ENCODE data around the gene TAF11L14. TPM values are rescaled to one million over a fixed set of nuclear protein-coding genes. Genes with fewer than 3 reads are reported as not detected.
"Not testable (repeated sequence)": the region's sequence is repeated elsewhere in the genome, so short reads cannot be mapped to it uniquely, and the experiment has no call there.

Gene TAF11L14
- total and polyA plus RNA-seq, 7 experiments from 2014 or later = not detected

GRCh38 chr5:17607461-17607860, 26.8 kb upstream of the TAF11L14 start:
- H3K27ac Mint-ChIP-seq; intact Hi-C loops (cut with micrococcal nuclease); DNase-seq; H3K36me3 ChIP-seq (ENCODE audit: control insufficient read depth in 2 of 3, insufficient read depth in 3 of 3, low read length in 3 of 3); H3K4me3 Mint-ChIP-seq; CTCF ChIA-PET; ATAC-seq; H3K4me1 ChIP-seq (ENCODE audit: control insufficient read depth in 2 of 2, insufficient read depth in 2 of 2, low read length in 2 of 2); POLR2A ChIA-PET; H3K4me3 ChIP-seq (ENCODE audit: low read length); H3K36me3 Mint-ChIP-seq; H3K27me3 Mint-ChIP-seq; H3K9me3 ChIP-seq (ENCODE audit: control insufficient read depth in 2 of 3, low read length in 3 of 3); H3K27me3 ChIP-seq (ENCODE audit: control insufficient read depth in 2 of 2, insufficient read depth in 2 of 2, low read length in 2 of 2); H3K4me1 Mint-ChIP-seq; H3K27ac ChIP-seq (ENCODE audit: low read depth, low read length): not testable (repeated sequence)
- peaks cover 0 to 24% (median 9%) of the 10 kb centered on the region in 11 donors for H3K9me3 Mint-ChIP-seq

- H3K9me3 Mint-ChIP-seq = peaks cover 0 to 26% (median 9%) of the 10 kb centered on the region in 11 donors
- CTCF ChIA-PET, H3K27ac Mint-ChIP-seq: not testable (repeated sequence)
These were observed 24.2 kb upstream of the TAF11L14 start, which contains the start of gene TAF11L12 for GRCh38 chr5:17610092-17610491. Gene TAF11L12, plus strand, starts transcription at chr5:17610392.

GRCh38 chr5:17614872-17615605, 19.2 kb upstream of the TAF11L14 start:
- ChIA-PET POLR2A (no interaction called here), CTCF (no interaction called here)
- no peaks in the 10 kb centered on the region for H3K4me1 ChIP-seq (ENCODE audit: control insufficient read depth in 2 of 2, insufficient read depth in 2 of 2, low read length in 2 of 2)

More at GRCh38 chr5:17610092-17610491, 24.2 kb upstream of the TAF11L14 start, which contains the start of gene TAF11L12:
- H3K4me3 Mint-ChIP-seq; H3K27me3 ChIP-seq (ENCODE audit: control insufficient read depth in 2 of 2, insufficient read depth in 2 of 2, low read length in 2 of 2); H3K4me1 Mint-ChIP-seq; H3K4me3 ChIP-seq (ENCODE audit: low read length); POLR2A ChIA-PET; H3K36me3 ChIP-seq (ENCODE audit: control insufficient read depth in 2 of 3, insufficient read depth in 3 of 3, low read length in 3 of 3); intact Hi-C loops (cut with micrococcal nuclease); H3K4me1 ChIP-seq (ENCODE audit: control insufficient read depth in 2 of 2, insufficient read depth in 2 of 2, low read length in 2 of 2); DNase-seq; H3K36me3 Mint-ChIP-seq; ATAC-seq; H3K27me3 Mint-ChIP-seq; H3K9me3 ChIP-seq (ENCODE audit: control insufficient read depth in 2 of 3, low read length in 3 of 3); H3K27ac ChIP-seq (ENCODE audit: low read depth, low read length): not testable (repeated sequence)

GRCh38 chr5:17619354-17619753, 14.9 kb upstream of the TAF11L14 start:
- H3K9me3 Mint-ChIP-seq = peaks cover 0 to 20% (median 6%) of the 10 kb centered on the region in 11 donors
- DNase-seq = no peak
- Histone ChIP-seq H3K36me3 (ENCODE audit: control insufficient read depth in 2 of 3, insufficient read depth in 3 of 3, low read length in 3 of 3) (no peaks in the 10 kb centered on the region), H3K4me3 (ENCODE audit: low read length) (no peak overlapping the region), H3K9me3 (ENCODE audit: control insufficient read depth in 2 of 3, low read length in 3 of 3) (no peaks in the 10 kb centered on the region), H3K4me1 (ENCODE audit: control insufficient read depth in 2 of 2, insufficient read depth in 2 of 2, low read length in 2 of 2) (no peaks in the 10 kb centered on the region), H3K27me3 (ENCODE audit: control insufficient read depth in 2 of 2, insufficient read depth in 2 of 2, low read length in 2 of 2) (no peaks in the 10 kb centered on the region), H3K27ac (ENCODE audit: low read depth, low read length) (no peak overlapping the region)
- ChIA-PET POLR2A (no interaction called here), CTCF (no interaction called here)
- H3K4me3 Mint-ChIP-seq = no peak overlapping the region
- no peaks in the 10 kb centered on the region for H3K27me3 Mint-ChIP-seq
- no peak for ATAC-seq
- intact Hi-C loops (cut with micrococcal nuclease) = no loop called here
- H3K4me1 Mint-ChIP-seq = no peaks in the 10 kb centered on the region
- H3K27ac Mint-ChIP-seq = no peak overlapping the region
- H3K36me3 Mint-ChIP-seq = no peaks in the 10 kb centered on the region

More at GRCh38 chr5:17614872-17615605, 19.2 kb upstream of the TAF11L14 start:
- intact Hi-C loops (cut with micrococcal nuclease) = no loop called here
- H3K9me3 ChIP-seq (ENCODE audit: control insufficient read depth in 2 of 3, low read length in 3 of 3) = no peaks in the 10 kb centered on the region
- no peak overlapping the region for H3K27ac ChIP-seq (ENCODE audit: low read depth, low read length)
- H3K4me3 Mint-ChIP-seq = no peak overlapping the region
- no peaks in the 10 kb centered on the region for H3K27me3 Mint-ChIP-seq
- DNase-seq = no peak
- H3K9me3 Mint-ChIP-seq = peaks cover 0 to 21% (median 0%) of the 10 kb centered on the region in 11 donors
- ATAC-seq = no peak
- no peaks in the 10 kb centered on the region for H3K4me1 Mint-ChIP-seq
- H3K4me3 ChIP-seq (ENCODE audit: low read length) = no peak overlapping the region
- H3K27me3 ChIP-seq (ENCODE audit: control insufficient read depth in 2 of 2, insufficient read depth in 2 of 2, low read length in 2 of 2) = no peaks in the 10 kb centered on the region
- H3K36me3 ChIP-seq (ENCODE audit: control insufficient read depth in 2 of 3, insufficient read depth in 3 of 3, low read length in 3 of 3) = no peaks in the 10 kb centered on the region
- no peak overlapping the region for H3K27ac Mint-ChIP-seq
- H3K36me3 Mint-ChIP-seq = no peaks in the 10 kb centered on the region

DNA sequence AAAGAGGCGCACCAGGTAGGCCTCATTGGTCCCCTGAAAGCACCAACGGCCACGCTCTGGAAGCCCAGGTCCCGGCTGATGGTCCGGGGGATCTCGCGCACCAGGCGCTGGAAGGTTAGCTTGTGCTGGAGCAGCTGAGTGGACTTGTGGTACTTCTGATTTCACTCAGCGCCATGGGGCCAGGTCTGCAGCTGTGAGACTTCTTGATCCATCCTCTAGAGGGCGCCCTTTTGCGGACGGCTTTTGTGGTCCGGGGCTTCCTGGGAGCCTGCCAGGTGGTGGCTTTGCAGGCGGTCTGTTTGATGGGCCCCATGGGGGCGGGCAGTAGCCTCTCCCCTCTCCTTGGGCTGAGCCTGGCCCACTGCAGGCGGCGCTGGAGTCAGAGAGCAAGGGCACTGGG, 13.6 kb upstream of the TAF11L14 start:
- DNase-seq (no peak), ATAC-seq (no peak)
- intact Hi-C loops (cut with micrococcal nuclease) = no loop called here
- Histone ChIP-seq H3K36me3 (ENCODE audit: control insufficient read depth in 2 of 3, insufficient read depth in 3 of 3, low read length in 3 of 3) (no peaks in the 10 kb centered on the region), H3K9me3 (ENCODE audit: control insufficient read depth in 2 of 3, low read length in 3 of 3) (no peaks in the 10 kb centered on the region), H3K4me1 (ENCODE audit: control insufficient read depth in 2 of 2, insufficient read depth in 2 of 2, low read length in 2 of 2) (no peaks in the 10 kb centered on the region), H3K4me3 (ENCODE audit: low read length) (no peak overlapping the region), H3K27ac (ENCODE audit: low read depth, low read length) (no peak overlapping the region), H3K27me3 (ENCODE audit: control insufficient read depth in 2 of 2, insufficient read depth in 2 of 2, low read length in 2 of 2) (no peaks in the 10 kb centered on the region)
- H3K4me3 Mint-ChIP-seq = no peak overlapping the region
- CTCF ChIA-PET = no interaction called here
- H3K36me3 Mint-ChIP-seq = no peaks in the 10 kb centered on the region
- H3K27me3 Mint-ChIP-seq = no peaks in the 10 kb centered on the region
- POLR2A ChIA-PET = no interaction called here
- no peaks in the 10 kb centered on the region for H3K4me1 Mint-ChIP-seq
- H3K27ac Mint-ChIP-seq = no peak overlapping the region
- peaks cover 0 to 21% (median 5%) of the 10 kb centered on the region in 11 donors for H3K9me3 Mint-ChIP-seq

- H3K4me3 Mint-ChIP-seq = no peak overlapping the region
- CTCF ChIA-PET = no interaction called here
These were observed 8.6 kb upstream of the TAF11L14 start for GRCh38 chr5:17625686-17626085.

DNA sequence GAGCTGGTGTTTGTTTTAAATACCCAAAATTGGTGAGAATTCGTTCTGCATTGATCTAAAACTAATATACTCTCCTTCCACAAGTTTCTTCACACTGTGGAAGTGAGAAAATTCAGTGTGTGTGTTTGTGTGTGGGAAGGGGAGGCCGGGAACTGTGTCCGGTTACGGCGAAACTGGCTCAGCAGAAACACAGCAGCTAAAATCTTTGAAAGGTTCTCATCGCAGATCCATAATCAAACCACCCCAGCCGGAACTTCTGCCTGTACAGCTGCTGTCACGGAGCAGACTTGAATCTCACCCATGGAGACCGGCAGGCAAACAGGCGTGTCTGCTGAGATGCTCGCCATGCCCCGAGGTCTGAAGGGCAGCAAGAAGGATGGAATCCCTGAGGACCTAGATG, 2.5 kb upstream of the TAF11L14 start, which contains the start of gene TAF11L13:
Gene TAF11L13, plus strand, starts transcription at position 301 of the 400 bp plus-strand sequence.
- H3K4me3 Mint-ChIP-seq; H3K27ac Mint-ChIP-seq; ATAC-seq; H3K4me1 Mint-ChIP-seq; POLR2A ChIA-PET; H3K27me3 Mint-ChIP-seq; H3K4me1 ChIP-seq (ENCODE audit: control insufficient read depth in 2 of 2, insufficient read depth in 2 of 2, low read length in 2 of 2); DNase-seq; H3K36me3 Mint-ChIP-seq; CTCF ChIA-PET; intact Hi-C loops (cut with micrococcal nuclease); H3K27me3 ChIP-seq (ENCODE audit: control insufficient read depth in 2 of 2, insufficient read depth in 2 of 2, low read length in 2 of 2); H3K9me3 ChIP-seq (ENCODE audit: control insufficient read depth in 2 of 3, low read length in 3 of 3); H3K36me3 ChIP-seq (ENCODE audit: control insufficient read depth in 2 of 3, insufficient read depth in 3 of 3, low read length in 3 of 3); H3K27ac ChIP-seq (ENCODE audit: low read depth, low read length); H3K4me3 ChIP-seq (ENCODE audit: low read length): not testable (repeated sequence)
- peaks cover 0 to 11% (median 1%) of the 10 kb centered on the region in 11 donors for H3K9me3 Mint-ChIP-seq

More at GRCh38 chr5:17625686-17626085, 8.6 kb upstream of the TAF11L14 start:
- Mint-ChIP-seq H3K9me3 (peaks cover 0 to 14% (median 5%) of the 10 kb centered on the region in 11 donors), H3K27me3 (no peaks in the 10 kb centered on the region), H3K4me1 (no peaks in the 10 kb centered on the region), H3K27ac (no peak overlapping the region), H3K36me3 (no peaks in the 10 kb centered on the region)
- DNase-seq (no peak), ATAC-seq (no peak)
- Histone ChIP-seq H3K27me3 (ENCODE audit: control insufficient read depth in 2 of 2, insufficient read depth in 2 of 2, low read length in 2 of 2) (no peaks in the 10 kb centered on the region), H3K9me3 (ENCODE audit: control insufficient read depth in 2 of 3, low read length in 3 of 3) (no peaks in the 10 kb centered on the region), H3K4me1 (ENCODE audit: control insufficient read depth in 2 of 2, insufficient read depth in 2 of 2, low read length in 2 of 2) (no peaks in the 10 kb centered on the region), H3K4me3 (ENCODE audit: low read length) (no peak overlapping the region), H3K36me3 (ENCODE audit: control insufficient read depth in 2 of 3, insufficient read depth in 3 of 3, low read length in 3 of 3) (no peaks in the 10 kb centered on the region), H3K27ac (ENCODE audit: low read depth, low read length) (no peak overlapping the region)
- POLR2A ChIA-PET = no interaction called here
- intact Hi-C loops (cut with micrococcal nuclease) = no loop called here

All from naive thymus-derived CD4-positive, alpha-beta T cell (primary cell).